HEK293 (cell line): ENCODE measurements around the gene RAB11A.

Experiments used
- ZNF155 ChIP-seq: fragments of 450-650 bp; formaldehyde crosslinking; IDR thresholded peaks from 2 replicates; pipeline ENCODE4 v1.5.1; 2016; ENCODE audit warnings: missing biosample characterization, missing genetic modification characterization
- ZNF423 ChIP-seq: fragments of 450-650 bp; formaldehyde crosslinking; IDR thresholded peaks from 2 replicates; pipeline ENCODE4 v1.5.1; 2016; ENCODE audit warnings: missing biosample characterization, missing genetic modification characterization
- ZNF571 ChIP-seq: fragments of 450-650 bp; formaldehyde crosslinking; IDR thresholded peaks from 2 replicates; pipeline ENCODE4 v1.5.0; 2017; ENCODE audit warnings: missing biosample characterization, missing genetic modification characterization
- TF ChIP-seq, protein P1 (sequence below): fragments of 450-650 bp; formaldehyde crosslinking; IDR thresholded peaks from 2 replicates; pipeline ENCODE4 v1.5.1; 2016; ENCODE audit warnings: missing biosample characterization, missing genetic modification characterization

- TF ChIP-seq ZNF423 (tag by site-specific recombination) (no peak), ZNF571 (no peak), ZNF155 (tag by site-specific recombination) (no peak)
- TF ChIP-seq, protein P1, sequence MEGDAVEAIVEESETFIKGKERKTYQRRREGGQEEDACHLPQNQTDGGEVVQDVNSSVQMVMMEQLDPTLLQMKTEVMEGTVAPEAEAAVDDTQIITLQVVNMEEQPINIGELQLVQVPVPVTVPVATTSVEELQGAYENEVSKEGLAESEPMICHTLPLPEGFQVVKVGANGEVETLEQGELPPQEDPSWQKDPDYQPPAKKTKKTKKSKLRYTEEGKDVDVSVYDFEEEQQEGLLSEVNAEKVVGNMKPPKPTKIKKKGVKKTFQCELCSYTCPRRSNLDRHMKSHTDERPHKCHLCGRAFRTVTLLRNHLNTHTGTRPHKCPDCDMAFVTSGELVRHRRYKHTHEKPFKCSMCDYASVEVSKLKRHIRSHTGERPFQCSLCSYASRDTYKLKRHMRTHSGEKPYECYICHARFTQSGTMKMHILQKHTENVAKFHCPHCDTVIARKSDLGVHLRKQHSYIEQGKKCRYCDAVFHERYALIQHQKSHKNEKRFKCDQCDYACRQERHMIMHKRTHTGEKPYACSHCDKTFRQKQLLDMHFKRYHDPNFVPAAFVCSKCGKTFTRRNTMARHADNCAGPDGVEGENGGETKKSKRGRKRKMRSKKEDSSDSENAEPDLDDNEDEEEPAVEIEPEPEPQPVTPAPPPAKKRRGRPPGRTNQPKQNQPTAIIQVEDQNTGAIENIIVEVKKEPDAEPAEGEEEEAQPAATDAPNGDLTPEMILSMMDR = no peak
Measured at GRCh38 chr15:65908876-65909275, 39.6 kb downstream of the RAB11A start.
